Stromal cell of bone marrow (primary cell): Measurements from ENCODE around the gene ZNF724.

ENCODE experiments used
- DNase-seq: peaks from one replicate; pipeline ENCODE4 v3.0.0-alpha.2; 2012; ENCODE audit warnings: low read depth

Gene ZNF724

DNA sequence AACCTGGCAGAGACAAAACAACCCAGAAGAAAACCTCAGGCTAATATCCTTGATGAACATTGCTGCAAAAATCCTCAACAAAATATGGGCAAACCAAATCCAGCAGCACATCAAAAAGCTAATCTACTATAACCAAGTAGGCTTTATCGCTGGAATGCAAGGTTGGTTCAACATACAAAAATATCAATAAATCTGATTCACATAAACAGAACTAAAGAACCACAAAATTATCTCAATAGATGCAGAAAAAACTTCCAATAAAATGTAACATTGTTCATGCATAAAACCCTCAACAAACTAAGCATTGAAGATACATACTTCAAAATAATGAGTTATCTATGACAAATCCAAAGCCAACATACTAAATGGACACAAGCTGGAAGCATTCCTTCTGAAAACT, 8.8 kb downstream of the ZNF724 start:
- no peak for DNase-seq

GRCh38 chr19:23222998-23223652, 27.1 kb downstream of the ZNF724 start:
- DNase-seq, result no peak

DNA sequence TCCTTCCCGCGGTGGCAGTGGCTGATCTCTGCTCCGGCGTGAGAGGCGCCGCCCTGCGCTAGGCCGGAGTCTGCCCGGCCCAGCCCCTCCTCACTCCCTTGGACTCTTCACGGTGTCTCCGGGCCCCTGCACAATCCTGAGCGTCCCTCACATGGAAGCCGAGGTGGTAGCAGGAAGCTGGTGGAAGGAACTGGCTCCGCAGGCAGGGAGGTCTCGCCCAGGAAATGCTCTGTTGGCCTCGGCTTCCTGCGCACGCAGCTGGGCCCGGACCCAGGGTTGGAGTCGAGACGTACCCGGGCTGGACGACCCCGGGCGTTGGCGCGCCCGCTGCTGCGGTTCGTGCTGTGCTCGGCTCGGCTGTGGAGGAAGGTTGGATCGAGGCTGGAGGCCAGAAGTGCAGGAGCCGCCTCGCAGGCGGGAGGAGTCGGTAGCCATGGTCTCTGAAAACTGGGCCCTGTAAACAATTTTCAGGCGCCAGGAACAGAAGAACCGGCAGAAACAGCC, 46.3 kb downstream of the ZNF724 start:
- no peak for DNase-seq

DNA sequence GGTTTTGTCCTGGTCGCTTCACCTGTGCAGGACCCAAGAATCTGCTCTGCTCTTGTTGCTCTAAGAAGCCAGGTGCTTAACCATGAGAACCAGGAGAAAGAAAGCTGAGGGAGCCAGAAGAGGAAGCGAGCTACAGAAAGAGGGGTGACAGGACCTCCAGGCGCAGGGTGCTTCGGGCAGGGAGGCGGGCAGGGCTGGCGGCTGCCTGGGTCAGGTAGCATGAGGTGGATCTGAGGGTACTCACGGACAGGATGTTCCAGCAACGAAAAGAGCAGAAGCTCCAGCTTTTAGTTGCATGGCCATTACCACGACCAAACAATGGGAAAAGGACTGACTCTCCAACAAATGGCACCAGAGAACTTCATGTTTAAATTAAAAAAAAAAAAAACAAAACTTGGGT, 59.9 kb downstream of the ZNF724 start:
- DNase-seq, result no peak

DNA sequence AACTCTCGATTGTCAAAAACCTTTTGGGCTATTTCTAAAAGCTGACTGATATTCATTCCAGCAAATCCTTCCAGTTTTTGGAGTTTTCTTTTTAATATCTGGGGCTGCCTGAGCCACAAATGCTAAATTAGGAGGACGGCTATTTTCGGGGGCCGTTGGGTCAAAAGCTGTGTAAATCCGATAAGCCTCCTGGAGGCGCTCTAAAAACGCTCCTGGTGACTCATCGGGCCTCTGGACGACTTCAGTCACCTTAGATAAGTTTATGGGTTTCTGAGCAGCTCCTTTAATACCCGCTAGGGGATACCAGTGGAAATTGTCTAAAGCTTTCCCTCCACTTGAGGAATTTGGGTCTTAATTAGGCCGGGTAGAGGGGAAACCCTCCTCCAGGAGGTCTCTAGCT, 66.9 kb downstream of the ZNF724 start:
- DNase-seq, result no peak
